Femur (tissue), 1 donor: ENCODE data around the gene RASSF7.

ENCODE experiments used
- DNase-seq: peaks from one replicate; pipeline ENCODE4 v3.0.0-alpha.2; 2017

RASSF7 gene

GRCh38 chr11:611001-611996, 50.5 kb downstream of the RASSF7 start:
- no peak for DNase-seq

- DNase-seq: peak; percentile 75
These were observed 51.6 kb downstream of the RASSF7 start for GRCh38 chr11:612201-612960.

- DNase-seq: no peak
These were observed 52.2 kb downstream of the RASSF7 start for GRCh38 chr11:612961-613300.

- DNase-seq: peak; percentile 82
These were observed 52.7 kb downstream of the RASSF7 start for GRCh38 chr11:613369-613968.
